PC-9 (cell line): Measurements from ENCODE around the gene RUNX1.

Source experiments
- CTCF ChIP-seq: fragments of 200-600 bp; sonication (generic); conservative IDR thresholded peaks from 2 replicates; pipeline ENCODE4 v1.6.1; 2017; ENCODE audit warnings: mixed run types, antibody characterized with exemption, mild to moderate bottlenecking, moderate library complexity
- EZH2 ChIP-seq: fragments of 200-600 bp; sonication (generic); IDR thresholded peaks from 2 replicates; pipeline ENCODE4 v1.8.0; 2017; ENCODE audit warnings: antibody characterized with exemption, low read depth

DNA sequence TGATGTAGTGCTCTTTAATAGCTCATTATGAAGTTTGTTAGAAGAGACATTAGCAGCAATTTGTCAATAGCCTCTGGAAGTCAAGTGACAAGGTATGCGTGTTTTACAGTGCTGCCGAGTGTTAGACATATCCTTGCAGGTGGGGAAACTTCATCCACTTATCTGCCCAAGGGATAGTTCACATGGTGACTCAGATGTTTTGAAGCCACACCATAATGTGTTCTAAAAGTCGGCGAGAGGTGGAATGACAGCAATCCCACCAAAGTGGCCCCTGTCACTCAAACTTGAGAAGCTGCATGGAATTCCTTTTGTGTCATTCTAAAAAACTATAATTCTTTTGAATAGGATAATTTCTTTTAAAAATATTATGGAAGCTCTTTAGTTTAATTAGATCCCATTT, 98.1 kb downstream of the RUNX1 start:
- TF ChIP-seq CTCF = no peak
- TF ChIP-seq EZH2 = no peak
